PC-3 (cell line): ENCODE data around the gene ST3GAL5. TPM values are rescaled to one million over a fixed set of nuclear protein-coding genes. Genes with fewer than 3 reads are reported as not detected.

ENCODE experiments used
- ATAC-seq: fragments of 200-7000 bp; cut with Tn5 transposase; 2 replicates; pipeline ENCODE4 v1.9.1; 2020; ENCODE audit warnings: mild to moderate bottlenecking, moderate library complexity
- BruUV-seq: library from RNA; stranded (reverse); fragments of 400-500 nt; replicated peaks from 2 replicates; lab custom pipeline; 2021; lab: Mats Ljungman, UMichigan
- CTCF ChIA-PET: fragments of 300-600 bp; sonication (Branson Sonifier 250); formaldehyde crosslinking; loops from one replicate; lab custom pipeline; 2022; ENCODE audit warnings: antibody characterized with exemption; lab: Charles Lee
- POLR2A ChIA-PET: fragments of 300-600 bp; sonication (Branson Sonifier 250); formaldehyde crosslinking; loops from one replicate; lab custom pipeline; 2022; ENCODE audit warnings: antibody characterized with exemption; ENCODE audit not compliant: unreplicated experiment; lab: Charles Lee
- DNase-seq: peaks from one replicate; pipeline ENCODE4 v3.0.0-alpha.2; 2015
- H2AFZ ChIP-seq: fragments of 300-600 bp; sonication (generic); 2 replicates; pipeline ENCODE4 v1.6.0; 2016; ENCODE audit warnings: antibody characterized with exemption, low read length
- H3F3A ChIP-seq: fragments of 300-600 bp; sonication (generic); one replicate; pipeline ENCODE4 v1.6.0; 2017; ENCODE audit warnings: antibody characterized with exemption, low read length, control low read depth, mild to moderate bottlenecking; ENCODE audit not compliant: unreplicated experiment
- H3K27ac ChIP-seq: fragments of 300-600 bp; sonication (generic); 2 replicates; pipeline ENCODE4 v1.5.1; 2016; ENCODE audit warnings: mild to moderate bottlenecking, low read length
- H3K27me3 ChIP-seq: fragments of 300-600 bp; sonication (generic); 2 replicates; pipeline ENCODE4 v1.6.1; 2016; ENCODE audit warnings: low read length, mixed read lengths
- H3K36me3 ChIP-seq: fragments of 300-600 bp; sonication (generic); 2 replicates; pipeline ENCODE4 v1.6.1; 2016; ENCODE audit warnings: low read depth, mixed run types, low read length, mixed read lengths
- H3K4me1 ChIP-seq: fragments of 300-600 bp; sonication (generic); 2 replicates; pipeline ENCODE4 v1.5.1; 2016; ENCODE audit warnings: low read length; ENCODE audit not compliant: insufficient read depth
- H3K4me2 ChIP-seq: fragments of 300-600 bp; sonication (generic); 2 replicates; pipeline ENCODE4 v1.6.0; 2016; ENCODE audit warnings: low read length
- H3K4me3 ChIP-seq: fragments of 300-600 bp; sonication (generic); 2 replicates; pipeline ENCODE4 v1.5.1; 2016; ENCODE audit warnings: mild to moderate bottlenecking, low read length, mixed read lengths
- H3K79me2 ChIP-seq: fragments of 300-600 bp; sonication (generic); 2 replicates; pipeline ENCODE4 v1.6.1; 2017; ENCODE audit warnings: low read length, mixed read lengths
- H3K9ac ChIP-seq: fragments of 300-600 bp; sonication (generic); 2 replicates; pipeline ENCODE4 v1.6.0; 2016; ENCODE audit warnings: mild to moderate bottlenecking, low read length
- H3K9me2 ChIP-seq: fragments of 300-600 bp; sonication (generic); replicated peaks from 2 replicates; pipeline ENCODE4 v1.6.1; 2016; ENCODE audit warnings: mixed run types, low read length, mixed read lengths
- H3K9me3 ChIP-seq: fragments of 300-600 bp; sonication (generic); 2 replicates; pipeline ENCODE4 v1.6.1; 2016; ENCODE audit warnings: low read length, mixed read lengths
- H4K20me1 ChIP-seq: fragments of 300-600 bp; sonication (generic); 2 replicates; pipeline ENCODE4 v1.6.1; 2016; ENCODE audit warnings: low read length, mixed read lengths
- CTCF ChIP-seq: fragments of 300-600 bp; sonication (generic); conservative IDR thresholded peaks from 2 replicates; pipeline ENCODE4 v1.5.1; 2017; ENCODE audit warnings: antibody characterized with exemption, low read depth, mild to moderate bottlenecking, low read length
- EZH2 ChIP-seq: fragments of 300-600 bp; sonication (generic); IDR thresholded peaks from one replicate; pipeline ENCODE4 v1.6.1; 2017; ENCODE audit warnings: antibody characterized with exemption, mild to moderate bottlenecking, low read length; ENCODE audit not compliant: unreplicated experiment
- EZH2phosphoT487 ChIP-seq: fragments of 300-600 bp; sonication (generic); IDR thresholded peaks from 2 replicates; pipeline ENCODE4 v1.6.1; 2018; ENCODE audit warnings: mild to moderate bottlenecking, antibody characterized with exemption, low read length, borderline replicate concordance
- intact Hi-C: fragments of 100-400 bp; cut with micrococcal nuclease; formaldehyde crosslinking; loops from 2 replicates; pipeline ENCODE4 v1.9.0; 2023
- total RNA-seq: library from RNA; depleted of rRNA; stranded (reverse); fragments of >200 nt; gene quantifications from 2 replicates; pipeline ENCODE4 v1.2.3, GENCODE V29; 2014

The ST3GAL5 gene
- total RNA-seq, 1 experiment from 2014 or later: 0.87 TPM

- intact Hi-C loops: no loop called here
- H4K20me1 ChIP-seq: no peaks in the 10 kb centered on the region
- H3K4me1 ChIP-seq: no peaks in the 10 kb centered on the region
- no TSS peak for BruUV-seq
- no peak overlapping the region for H3K4me3 ChIP-seq
- H3K9me3 ChIP-seq: no peaks in the 10 kb centered on the region
- H3K27me3 ChIP-seq: no peaks in the 10 kb centered on the region
- H2AFZ ChIP-seq: no peak overlapping the region
- ATAC-seq: no peak
- no peak for TF ChIP-seq EZH2phosphoT487
- TF ChIP-seq EZH2: no peak
- no peak for TF ChIP-seq CTCF
- no peak overlapping the region for H3K9ac ChIP-seq
- POLR2A ChIA-PET: no interaction called here
- H3F3A ChIP-seq: no peaks in the 10 kb centered on the region
- no peaks in the 10 kb centered on the region for H3K79me2 ChIP-seq
- no peak overlapping the region for H3K27ac ChIP-seq
- H3K9me2 ChIP-seq: no peaks in the 10 kb centered on the region
- H3K4me2 ChIP-seq: no peak overlapping the region
- CTCF ChIA-PET: no interaction called here
- no peaks in the 10 kb centered on the region for H3K36me3 ChIP-seq
- no peak for DNase-seq
Observed at GRCh38 chr2:85840091-85840490, 48.7 kb downstream of the ST3GAL5 start.

- no peaks in the 10 kb centered on the region for H3K9me3 ChIP-seq
- no peaks in the 10 kb centered on the region for H3K9me2 ChIP-seq
- no peak overlapping the region for H3K27ac ChIP-seq
- H3F3A ChIP-seq: no peaks in the 10 kb centered on the region
- no peak overlapping the region for H3K4me2 ChIP-seq
- ChIA-PET POLR2A (no interaction called here), CTCF (no interaction called here)
- H3K36me3 ChIP-seq: no peaks in the 10 kb centered on the region
- intact Hi-C loops: no loop called here
- no peaks in the 10 kb centered on the region for H3K4me1 ChIP-seq
- TF ChIP-seq EZH2phosphoT487 (no peak), CTCF (no peak), EZH2 (no peak)
- no TSS peak for BruUV-seq
- no peak overlapping the region for H2AFZ ChIP-seq
- no peaks in the 10 kb centered on the region for H3K79me2 ChIP-seq
- H4K20me1 ChIP-seq: no peaks in the 10 kb centered on the region
- no peak for ATAC-seq
- no peak for DNase-seq
- no peaks in the 10 kb centered on the region for H3K27me3 ChIP-seq
- H3K9ac ChIP-seq: no peak overlapping the region
- H3K4me3 ChIP-seq: no peak overlapping the region
Observed at GRCh38 chr2:85839461-85839860, 49.3 kb downstream of the ST3GAL5 start.

DNA sequence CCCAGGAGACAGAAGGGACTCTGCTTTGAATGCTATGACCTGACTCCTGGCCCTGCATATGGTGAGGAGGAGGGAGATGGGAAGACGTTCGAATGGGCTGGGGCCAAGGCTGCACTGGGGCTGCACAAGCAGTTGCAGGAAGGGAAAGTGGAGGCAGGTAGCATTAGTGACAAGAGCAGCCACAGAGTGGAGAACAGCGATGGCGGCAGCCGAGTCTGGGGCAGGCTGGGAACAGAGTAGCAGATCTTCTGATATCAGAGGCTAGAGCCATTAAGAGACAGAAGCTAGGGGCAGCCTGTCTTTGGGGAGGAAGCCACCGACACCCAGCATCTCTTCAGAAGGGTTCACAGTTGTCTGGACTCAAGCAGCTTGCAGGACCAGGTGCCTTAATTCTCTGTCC lies 50.1 kb downstream of the ST3GAL5 start:
- H2AFZ ChIP-seq: no peak overlapping the region
- H3K4me2 ChIP-seq: no peak overlapping the region
- TF ChIP-seq EZH2phosphoT487 (no peak), EZH2 (no peak), CTCF (no peak)
- ATAC-seq (no peak), DNase-seq (no peak)
- no peaks in the 10 kb centered on the region for H3K9me2 ChIP-seq
- no peak overlapping the region for H3K27ac ChIP-seq
- ChIA-PET CTCF (no interaction called here), POLR2A (no interaction called here)
- BruUV-seq: no TSS peak
- no peak overlapping the region for H3K4me3 ChIP-seq
- H3K4me1 ChIP-seq: no peaks in the 10 kb centered on the region
- H4K20me1 ChIP-seq: no peaks in the 10 kb centered on the region
- intact Hi-C loops: no loop called here
- H3K79me2 ChIP-seq: no peaks in the 10 kb centered on the region
- no peak overlapping the region for H3K9ac ChIP-seq
- no peaks in the 10 kb centered on the region for H3K9me3 ChIP-seq
- H3K36me3 ChIP-seq: no peaks in the 10 kb centered on the region
- H3F3A ChIP-seq: no peaks in the 10 kb centered on the region
- H3K27me3 ChIP-seq: no peaks in the 10 kb centered on the region
